Liver (tissue), 9 donors: ENCODE measurements around the gene OR51S1. TPM values are rescaled to one million over a fixed set of nuclear protein-coding genes. Genes with fewer than 3 reads are reported as not detected.
"Not testable (repeated sequence)": the region's sequence is repeated elsewhere in the genome, so short reads cannot be mapped to it uniquely, and the experiment has no call there.

Experiments
- DNase-seq: peaks from one replicate; pipeline ENCODE4 v3.0.0-alpha.2; 2017; ENCODE audit warnings: low spot score
- H3K27ac ChIP-seq, 2 donors: one replicate each; pipeline ENCODE4 v1.7.0; 2013; ENCODE audit warnings: inconsistent platforms in 2 of 2, low read length in 2 of 2, control low read depth in 1 of 2, low read depth in 1 of 2, mild to moderate bottlenecking in 1 of 2
- H3K27me3 ChIP-seq, 4 donors: one replicate each; pipeline versions ENCODE4 v1.6.1 to v1.7.0; 2013; ENCODE audit warnings: low read length in 3 of 4, inconsistent platforms in 1 of 4, mild to moderate bottlenecking in 1 of 4, moderate library complexity in 1 of 4; ENCODE audit not compliant: control insufficient read depth in 4 of 4, insufficient read depth in 4 of 4
- H3K36me3 ChIP-seq, 4 donors: one replicate each; pipeline versions ENCODE4 v1.6.1 to v1.7.0; 2013; ENCODE audit warnings: low read length in 3 of 4, mild to moderate bottlenecking in 3 of 4, low read depth in 1 of 4, moderate library complexity in 1 of 4; ENCODE audit not compliant: control insufficient read depth in 4 of 4, insufficient read depth in 3 of 4
- H3K4me1 ChIP-seq, 4 donors: one replicate each; pipeline versions ENCODE4 v1.6.1 to v1.7.0; 2013; ENCODE audit warnings: low read length in 3 of 4, mild to moderate bottlenecking in 3 of 4, moderate library complexity in 1 of 4; ENCODE audit not compliant: control insufficient read depth in 4 of 4, insufficient read depth in 4 of 4
- H3K4me3 ChIP-seq, 3 donors: one replicate each; pipeline versions ENCODE4 v1.6.1 to v1.7.0; 2013; ENCODE audit warnings: low read length in 3 of 3, control low read depth in 1 of 3, low read depth in 1 of 3, mild to moderate bottlenecking in 1 of 3
- H3K9ac ChIP-seq, 2 donors: one replicate each; pipeline ENCODE4 v1.7.0; 2013; ENCODE audit warnings: low read length in 2 of 2, mild to moderate bottlenecking in 2 of 2, moderate library complexity in 2 of 2, control low read depth in 1 of 2, low read depth in 1 of 2
- H3K9me3 ChIP-seq, 4 donors: one replicate each; pipeline versions ENCODE4 v1.6.1 to v1.7.0; 2013; ENCODE audit warnings: low read length in 3 of 4; ENCODE audit not compliant: control insufficient read depth in 4 of 4
- EGR1 ChIP-seq, 2 donors: IDR thresholded peaks; 2 replicates each; pipeline ENCODE4 v1.6.1; 2016 to 2018; ENCODE audit warnings: antibody characterized with exemption in 2 of 2, low read depth in 2 of 2
- FOXA1 ChIP-seq: IDR thresholded peaks from 2 replicates; pipeline ENCODE4 v1.6.1; 2016; ENCODE audit warnings: antibody characterized with exemption
- FOXA2 ChIP-seq: IDR thresholded peaks from 2 replicates; pipeline ENCODE4 v1.6.1; 2016; ENCODE audit warnings: antibody characterized with exemption
- GABPA ChIP-seq, 2 donors: IDR thresholded peaks in 1 of 2; conservative IDR thresholded peaks in 1 of 2; 2 replicates each; pipeline ENCODE4 v1.6.1; 2016; ENCODE audit warnings: antibody characterized with exemption in 2 of 2, mild to moderate bottlenecking in 1 of 2, moderate library complexity in 1 of 2
- HNF4A ChIP-seq, 2 donors: conservative IDR thresholded peaks; 2 replicates each; pipeline ENCODE4 v1.6.1; 2016; ENCODE audit warnings: antibody characterized with exemption in 2 of 2, mild to moderate bottlenecking in 2 of 2
- HNF4G ChIP-seq: IDR thresholded peaks from 2 replicates; pipeline ENCODE4 v1.6.1; 2016; ENCODE audit warnings: antibody characterized with exemption
- JUND ChIP-seq, 2 donors: IDR thresholded peaks; 2 replicates each; pipeline ENCODE4 v1.6.1; 2016; ENCODE audit warnings: antibody characterized with exemption in 2 of 2
- MAX ChIP-seq: IDR thresholded peaks from 2 replicates; pipeline ENCODE4 v1.6.1; 2016; ENCODE audit warnings: antibody characterized with exemption
- RAD21 ChIP-seq, 2 donors: IDR thresholded peaks; 2 replicates each; pipeline ENCODE4 v1.6.1; 2016; ENCODE audit warnings: antibody characterized with exemption in 2 of 2, mild to moderate bottlenecking in 2 of 2
- RXRA ChIP-seq, 2 donors: IDR thresholded peaks; 2 replicates each; pipeline ENCODE4 v1.6.1; 2017 to 2018; ENCODE audit warnings: antibody characterized with exemption in 2 of 2, mild to moderate bottlenecking in 1 of 2
- YY1 ChIP-seq: IDR thresholded peaks from 2 replicates; pipeline ENCODE4 v1.6.1; 2016; ENCODE audit warnings: antibody characterized with exemption, mild to moderate bottlenecking
- ZBTB33 ChIP-seq: IDR thresholded peaks from 2 replicates; pipeline ENCODE4 v1.6.1; 2016; ENCODE audit warnings: antibody characterized with exemption
- WGBS: extraction: QIAGEN DNeasy Blood & Tissue Kit; methylation state at CpG from one replicate; pipeline ENCODE4 v1.1.7; 2013; 5-methylcytosine and 5-hydroxymethylcytosine counted together
- polyA plus RNA-seq, 2 donors: library from polyadenylated mRNA; stranded (reverse) in 1 of 2; unstranded in 1 of 2; fragments of 200-250 nt in 1 of 2; fragments of >200 nt in 1 of 2; fragmentation: Nextera tagmentation in 1 of 2; extraction: Ambion mirVana in 1 of 2; gene quantifications; one replicate each; pipeline versions ENCODE4 v1.2.1 to v1.2.3, GENCODE V29; 2013 to 2015
- total RNA-seq, 2 donors: library from RNA; depleted of rRNA; stranded (reverse); fragments of >200 nt; gene quantifications; one replicate each; pipeline ENCODE4 v1.2.3, GENCODE V29; 2014
- TF ChIP-seq, protein P1 (sequence below): IDR thresholded peaks from 2 replicates; pipeline ENCODE4 v1.6.1; 2016; ENCODE audit warnings: antibody characterized with exemption
- TF ChIP-seq, protein P2 (sequence below): fragments of 150-350 bp; IDR thresholded peaks from 2 replicates; pipeline ENCODE4 v1.5.1; 2017; ENCODE audit warnings: improper control_type of control experiment, low read depth, low read length; ENCODE audit not compliant: missing input control
- donor health status: healthy.
- donor health status: healthy.
- donor health status: healthy.
- donor health status: healthy.
- donor health status: healthy.

Gene OR51S1
- total and polyA plus RNA-seq, 4 donors, result not detected

DNA sequence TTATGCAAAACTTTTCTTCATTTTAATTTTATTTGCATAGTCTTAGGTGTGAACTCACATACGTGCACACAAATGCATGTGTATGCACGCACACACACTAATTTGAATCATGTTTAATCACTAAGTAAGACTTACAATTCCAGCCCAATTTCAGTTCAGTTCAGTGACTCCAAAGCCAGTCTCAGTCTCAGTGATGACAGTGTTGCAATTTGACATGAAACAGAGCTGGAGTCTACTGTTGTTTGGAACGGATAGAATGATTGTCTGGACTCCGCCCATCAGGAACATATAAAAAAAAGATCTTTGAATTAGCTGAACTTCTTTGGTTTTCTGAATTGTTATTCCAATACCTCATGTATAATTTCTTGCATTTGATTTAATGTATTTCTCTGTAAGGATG is 14.9 kb upstream of the OR51S1 start:
- Histone ChIP-seq H3K9ac (no peak overlapping the region), H3K4me1 (no peaks in the 10 kb centered on the region), H3K36me3 (no peaks in the 10 kb centered on the region), H3K4me3 (no peak overlapping the region), H3K27me3 (no peaks in the 10 kb centered on the region), H3K9me3 (no peaks in the 10 kb centered on the region), H3K27ac (no peak overlapping the region)
- WGBS, result 80% methylated on average over 4 of the region's 4 CpGs
- DNase-seq, result no peak
- no peak for TF ChIP-seq GABPA (IDR thresholded peaks at IDR 0.05 in 1 of 2, conservative IDR thresholded peaks at IDR 0.05 in 1 of 2)
- TF ChIP-seq YY1, result no peak
- no peak for TF ChIP-seq JUND (IDR thresholded peaks at IDR 0.05)
- TF ChIP-seq HNF4A (conservative IDR thresholded peaks at IDR 0.05), result no peak
- TF ChIP-seq, protein P1, sequence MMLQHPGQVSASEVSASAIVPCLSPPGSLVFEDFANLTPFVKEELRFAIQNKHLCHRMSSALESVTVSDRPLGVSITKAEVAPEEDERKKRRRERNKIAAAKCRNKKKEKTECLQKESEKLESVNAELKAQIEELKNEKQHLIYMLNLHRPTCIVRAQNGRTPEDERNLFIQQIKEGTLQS, result no peak
- no peak for TF ChIP-seq RAD21 (IDR thresholded peaks at IDR 0.05)
- TF ChIP-seq EGR1 (IDR thresholded peaks at IDR 0.05; ENCODE audit: low read depth in 2 of 2), result no peak
- no peak for TF ChIP-seq FOXA1

- H3K36me3 ChIP-seq, result no peaks in the 10 kb centered on the region
- no peak overlapping the region for H3K4me3 ChIP-seq
- no peaks in the 10 kb centered on the region for H3K9me3 ChIP-seq
- TF ChIP-seq YY1, result no peak
- no peak overlapping the region for H3K27ac ChIP-seq
- H3K4me1 ChIP-seq, result no peaks in the 10 kb centered on the region
- DNase-seq, result no peak
- H3K27me3 ChIP-seq, result no peaks in the 10 kb centered on the region
- H3K9ac ChIP-seq, result no peak overlapping the region
Measured at GRCh38 chr11:4862447-4863236, 13.6 kb upstream of the OR51S1 start.

GRCh38 chr11:4854286-4854685 is 5.3 kb upstream of the OR51S1 start:
- not testable (repeated sequence) for DNase-seq, H3K27ac ChIP-seq

GRCh38 chr11:4851033-4851432 is 2.0 kb upstream of the OR51S1 start:
- Histone ChIP-seq H3K9me3 (no peaks in the 10 kb centered on the region), H3K4me1 (peaks cover 0 to 12% (median 0%) of the 10 kb centered on the region in 4 donors), H3K27me3 (peaks cover 0 to 2% (median 0%) of the 10 kb centered on the region in 4 donors), H3K4me3 (no peak overlapping the region), H3K36me3 (no peaks in the 10 kb centered on the region), H3K9ac (no peak overlapping the region), H3K27ac (no peak overlapping the region)
- WGBS, result 6% methylated on average over 4 of the region's 4 CpGs
- no peak for DNase-seq
- TF ChIP-seq JUND (IDR thresholded peaks at IDR 0.05), result no peak
- TF ChIP-seq, protein P2, sequence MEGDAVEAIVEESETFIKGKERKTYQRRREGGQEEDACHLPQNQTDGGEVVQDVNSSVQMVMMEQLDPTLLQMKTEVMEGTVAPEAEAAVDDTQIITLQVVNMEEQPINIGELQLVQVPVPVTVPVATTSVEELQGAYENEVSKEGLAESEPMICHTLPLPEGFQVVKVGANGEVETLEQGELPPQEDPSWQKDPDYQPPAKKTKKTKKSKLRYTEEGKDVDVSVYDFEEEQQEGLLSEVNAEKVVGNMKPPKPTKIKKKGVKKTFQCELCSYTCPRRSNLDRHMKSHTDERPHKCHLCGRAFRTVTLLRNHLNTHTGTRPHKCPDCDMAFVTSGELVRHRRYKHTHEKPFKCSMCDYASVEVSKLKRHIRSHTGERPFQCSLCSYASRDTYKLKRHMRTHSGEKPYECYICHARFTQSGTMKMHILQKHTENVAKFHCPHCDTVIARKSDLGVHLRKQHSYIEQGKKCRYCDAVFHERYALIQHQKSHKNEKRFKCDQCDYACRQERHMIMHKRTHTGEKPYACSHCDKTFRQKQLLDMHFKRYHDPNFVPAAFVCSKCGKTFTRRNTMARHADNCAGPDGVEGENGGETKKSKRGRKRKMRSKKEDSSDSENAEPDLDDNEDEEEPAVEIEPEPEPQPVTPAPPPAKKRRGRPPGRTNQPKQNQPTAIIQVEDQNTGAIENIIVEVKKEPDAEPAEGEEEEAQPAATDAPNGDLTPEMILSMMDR, result no peak
- TF ChIP-seq HNF4G, result no peak
- TF ChIP-seq EGR1 (IDR thresholded peaks at IDR 0.05; ENCODE audit: low read depth in 2 of 2), result no peak
- TF ChIP-seq, protein P1, result no peak
- TF ChIP-seq HNF4A (conservative IDR thresholded peaks at IDR 0.05), result no peak
- TF ChIP-seq MAX, result no peak
- TF ChIP-seq YY1, result no peak
- no peak for TF ChIP-seq FOXA2
- no peak for TF ChIP-seq RXRA (IDR thresholded peaks at IDR 0.05)
- no peak for TF ChIP-seq ZBTB33
- TF ChIP-seq GABPA (IDR thresholded peaks at IDR 0.05 in 1 of 2, conservative IDR thresholded peaks at IDR 0.05 in 1 of 2), result no peak

More at GRCh38 chr11:4854286-4854685, 5.3 kb upstream of the OR51S1 start:
- H3K9me3 ChIP-seq, H3K4me1 ChIP-seq, H3K27me3 ChIP-seq, H3K9ac ChIP-seq, H3K36me3 ChIP-seq, H3K4me3 ChIP-seq: not testable (repeated sequence)
- WGBS, result 80% methylated on average over 7 of the region's 7 CpGs
